T-cell (primary cell): ENCODE data around the gene MRPL18. TPM values are rescaled to one million over a fixed set of nuclear protein-coding genes. Genes with fewer than 3 reads are reported as not detected.
"Not testable (repeated sequence)": the region's sequence is repeated elsewhere in the genome, so short reads cannot be mapped to it uniquely, and the experiment has no call there.

Experiments used
- ATAC-seq, 4 experiments: fragments of 200-7000 bp in 3 of 4; fragments of 150-1000 bp in 1 of 4; cut with Tn5 transposase; replicated peaks in 1 of 4; 1 replicate in 3 of 4; 2 replicates in 1 of 4; pipeline ENCODE4 v1.10.0; 2021; ENCODE audit warnings: moderate library complexity in 3 of 4, mild to moderate bottlenecking in 2 of 4, moderate number of reproducible peaks in 1 of 4
- CTCF ChIA-PET, 2 donors: fragments of 300-600 bp; sonication (Branson Sonifier 250); formaldehyde crosslinking; loops; one replicate each; lab custom pipeline; 2022; ENCODE audit warnings: antibody characterized with exemption in 2 of 2; lab: Charles Lee
- POLR2A ChIA-PET, 2 donors: fragments of 300-600 bp; sonication (Branson Sonifier 250); formaldehyde crosslinking; loops; one replicate each; lab custom pipeline; 2022; ENCODE audit warnings: antibody characterized with exemption in 2 of 2; lab: Charles Lee
- DNase-seq, 35 experiments: peaks; one replicate each; pipeline versions ENCODE4 v3.0.0 to v3.0.0-alpha.2; 2013 to 2023
- H3K27ac ChIP-seq: one replicate; pipeline ENCODE4 v1.5.1; 2013; ENCODE audit warnings: low read length
- H3K27me3 ChIP-seq, 2 experiments: replicated peaks in 1 of 2; 1 replicate in 1 of 2; 2 replicates in 1 of 2; pipeline versions ENCODE4 v1.6.1 to v1.7.0; 2013; ENCODE audit warnings: low read length in 1 of 2, mixed read lengths in 1 of 2; ENCODE audit not compliant: control insufficient read depth in 2 of 2, insufficient read depth in 2 of 2; ENCODE audit errors: extremely low read depth in 1 of 2
- H3K36me3 ChIP-seq, 2 donors: 1 replicate in 1 of 2; 2 replicates in 1 of 2; pipeline versions ENCODE4 v1.6.1 to v1.7.0; 2013; ENCODE audit warnings: low read length in 1 of 2; ENCODE audit not compliant: control insufficient read depth in 2 of 2, insufficient read depth in 1 of 2; ENCODE audit errors: extremely low read depth in 1 of 2
- H3K4me1 ChIP-seq, 2 experiments: 1 replicate in 1 of 2; 2 replicates in 1 of 2; pipeline versions ENCODE4 v1.6.1 to v1.7.0; 2013; ENCODE audit warnings: low read length in 2 of 2, mixed read lengths in 1 of 2; ENCODE audit not compliant: insufficient read depth in 2 of 2, control insufficient read depth in 1 of 2; ENCODE audit errors: extremely low read depth in 1 of 2
- H3K4me3 ChIP-seq, 2 donors: 1 replicate in 1 of 2; 2 replicates in 1 of 2; pipeline versions ENCODE4 v1.5.1 to v1.7.0; 2013; ENCODE audit warnings: mild to moderate bottlenecking in 2 of 2, low read length in 1 of 2, moderate library complexity in 1 of 2; ENCODE audit not compliant: control insufficient read depth in 1 of 2; ENCODE audit errors: extremely low read depth in 1 of 2
- H3K9me3 ChIP-seq: 2 replicates; pipeline ENCODE4 v1.7.0; 2013
- H3K27ac Mint-ChIP-seq, 2 donors: one replicate each; pipeline ENCODE4 v1.8.0; 2020 to 2021; ENCODE audit warnings: mild to moderate bottlenecking in 2 of 2, mixed read lengths in 2 of 2
- H3K27me3 Mint-ChIP-seq, 2 donors: one replicate each; pipeline ENCODE4 v1.8.0; 2021 to 2022; ENCODE audit warnings: mixed read lengths in 2 of 2
- H3K36me3 Mint-ChIP-seq: one replicate; pipeline ENCODE4 v1.8.0; 2021; ENCODE audit warnings: mixed read lengths
- H3K4me1 Mint-ChIP-seq, 3 donors: one replicate each; pipeline ENCODE4 v1.8.0; 2020 to 2022; ENCODE audit warnings: mixed read lengths in 3 of 3, mild to moderate bottlenecking in 1 of 3
- H3K4me3 Mint-ChIP-seq, 3 donors: one replicate each; pipeline ENCODE4 v1.8.0; 2020 to 2022; ENCODE audit warnings: mild to moderate bottlenecking in 3 of 3, mixed read lengths in 3 of 3, moderate library complexity in 3 of 3
- H3K9me3 Mint-ChIP-seq, 3 donors: one replicate each; pipeline ENCODE4 v1.8.0; 2020 to 2022; ENCODE audit warnings: mixed read lengths in 3 of 3
- WGBS: methylation state at CpG from one replicate; pipeline ENCODE4 v1.1.5; 2013; ENCODE audit warnings: missing lambda C conversion rate; ENCODE audit not compliant: insufficient coverage; 5-methylcytosine and 5-hydroxymethylcytosine counted together
- total RNA-seq, 35 experiments: library from RNA in 6 of 35; stranded (reverse) in 6 of 35; fragments of 120-200 nt in 1 of 35; gene quantifications; one replicate each; pipeline versions ENCODE4 v1.2.1 to v1.2.4 and lab custom pipeline; 2013 to 2026

Gene MRPL18
- total RNA-seq, 5 donors from 2014 or later (not counting 1 experiment from before 2014, with no cell fraction given) = 19.8 to 44.4 (median 36.6) TPM

DNA sequence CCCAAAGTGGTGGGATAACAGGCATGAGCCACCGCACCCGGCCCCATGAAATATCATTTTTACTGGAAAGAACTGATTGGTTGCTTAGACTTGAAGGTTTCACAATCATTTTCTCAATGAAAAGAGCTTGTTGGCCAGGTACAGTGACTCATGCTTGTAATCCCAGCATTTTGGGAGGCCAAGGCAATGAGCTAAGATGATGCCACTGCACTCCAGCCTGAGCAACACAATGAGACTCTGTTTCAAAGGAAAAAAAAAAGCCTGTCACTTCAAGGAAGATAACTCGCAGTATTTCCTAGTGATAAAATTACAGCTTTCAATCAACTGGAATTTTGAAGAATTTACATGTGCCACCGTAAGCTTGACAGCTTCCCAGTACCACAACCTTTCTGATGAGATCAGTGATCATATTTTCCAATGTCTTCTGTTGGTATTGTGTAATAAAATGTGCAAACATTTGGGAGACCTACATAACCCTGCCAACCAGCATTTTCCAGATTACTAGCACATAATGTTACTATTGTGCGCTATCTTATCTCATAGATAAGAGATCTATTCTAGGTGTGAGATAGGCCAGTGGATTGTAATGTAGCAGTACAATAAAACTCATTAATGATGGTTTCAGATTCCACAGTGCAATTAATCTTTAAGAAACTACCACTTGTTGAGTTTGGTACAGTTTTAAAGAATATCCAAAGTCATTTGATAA lies 17.0 kb downstream of the MRPL18 start:
- peaks cover 0 to 5% of the 10 kb centered on the region in 2 donors for H3K36me3 ChIP-seq
- Mint-ChIP-seq H3K4me3 (no peak overlapping the region), H3K27me3 (no peaks in the 10 kb centered on the region), H3K4me1 (no peaks in the 10 kb centered on the region), H3K36me3 (no peaks in the 10 kb centered on the region), H3K27ac (no peak overlapping the region), H3K9me3 (no peaks in the 10 kb centered on the region)
- ChIA-PET POLR2A (interaction anchor here in 1 of 2 donors (0.6 to 0.7 kb wide), 2 partner anchors 102 to 1255 kb away, joined by 4 to 5 read pairs; no protein-coding TSS in a partner anchor), CTCF (interaction anchor here in 1 of 2 donors (0.5 kb wide), 2 partner anchors 27 to 160 kb away, joined by 3 read pairs; no protein-coding TSS in a partner anchor)
- WGBS = 86% methylated on average over 2 of the region's 5 CpGs
- H3K4me3 ChIP-seq = no peak overlapping the region
- H3K9me3 ChIP-seq = no peaks in the 10 kb centered on the region
- no peaks in the 10 kb centered on the region for H3K4me1 ChIP-seq
- DNase-seq (no peak), ATAC-seq (no peak)
- H3K27ac ChIP-seq = no peak overlapping the region
- no peaks in the 10 kb centered on the region for H3K27me3 ChIP-seq

DNA sequence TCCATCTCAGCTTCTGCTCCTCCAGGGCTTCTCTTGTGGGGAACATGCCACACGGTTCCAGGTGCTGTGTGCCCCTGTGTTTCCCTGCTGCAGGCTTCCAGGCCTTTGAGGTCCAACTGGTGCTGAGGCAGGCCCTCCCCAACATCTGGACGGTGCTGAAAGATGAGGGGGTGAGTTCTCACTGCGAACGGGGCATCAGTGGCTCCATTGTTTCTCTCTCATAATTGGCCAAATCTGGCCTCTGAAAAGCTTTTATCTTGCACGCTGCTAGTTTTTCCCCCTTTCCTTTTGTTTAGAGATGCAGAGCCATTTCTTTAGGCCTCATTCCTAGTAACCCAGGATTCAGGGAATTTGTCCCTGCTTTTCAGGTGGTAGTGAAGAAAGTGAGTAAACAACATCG lies 18.4 kb downstream of the MRPL18 start:
- Histone ChIP-seq H3K36me3 (peaks cover 0 to 5% of the 10 kb centered on the region in 2 donors), H3K9me3 (no peaks in the 10 kb centered on the region), H3K27me3 (no peaks in the 10 kb centered on the region), H3K4me1 (no peaks in the 10 kb centered on the region), H3K4me3 (no peak overlapping the region), H3K27ac (no peak overlapping the region)
- ChIA-PET POLR2A (no interaction called here), CTCF (interaction anchor here (0.6 to 0.7 kb wide), 2 partner anchors 91 to 123 kb away, joined by 4 read pairs; no protein-coding TSS in a partner anchor)
- ATAC-seq = no peak
- DNase-seq = no peak
- Mint-ChIP-seq H3K36me3 (no peaks in the 10 kb centered on the region), H3K27me3 (no peaks in the 10 kb centered on the region), H3K4me1 (no peaks in the 10 kb centered on the region), H3K27ac (no peak overlapping the region), H3K9me3 (no peaks in the 10 kb centered on the region), H3K4me3 (no peak overlapping the region)
- 77% methylated on average over 3 of the region's 6 CpGs for WGBS

DNA sequence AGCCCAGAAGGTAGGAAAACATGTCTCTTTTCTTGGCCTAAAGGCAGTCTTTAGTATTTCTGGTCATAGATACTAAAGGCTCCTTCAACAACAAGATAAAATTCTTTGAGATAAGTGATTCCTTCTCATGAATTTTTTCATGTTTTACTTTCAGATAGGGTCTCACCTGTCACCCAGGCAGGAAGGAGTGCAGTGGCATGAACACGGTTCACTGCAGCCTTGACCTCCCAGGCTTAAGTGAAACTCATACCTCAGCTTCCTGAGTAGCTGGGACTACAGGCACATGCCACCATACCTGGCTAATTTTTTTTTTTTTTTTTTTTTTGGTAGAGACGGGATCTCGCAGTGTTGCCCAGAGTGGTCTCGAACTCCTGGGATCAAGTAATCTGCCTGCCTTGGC lies 18.9 kb downstream of the MRPL18 start:
- H3K4me3 Mint-ChIP-seq = no peak overlapping the region
- Histone ChIP-seq H3K36me3 (peaks cover 0 to 5% of the 10 kb centered on the region in 2 donors), H3K4me1 (no peaks in the 10 kb centered on the region), H3K4me3 (no peak overlapping the region), H3K27me3 (no peaks in the 10 kb centered on the region), H3K27ac (no peak overlapping the region), H3K9me3 (no peaks in the 10 kb centered on the region)
- H3K9me3 Mint-ChIP-seq = no peaks in the 10 kb centered on the region
- no peaks in the 10 kb centered on the region for H3K4me1 Mint-ChIP-seq
- CTCF ChIA-PET = interaction anchor here in 1 of 2 donors (0.6 kb wide), 1 partner anchor 123 kb away, joined by 4 read pairs; no protein-coding TSS in a partner anchor
- WGBS = 50% methylated on average over 1 of the region's 4 CpGs
- H3K27ac Mint-ChIP-seq = no peak overlapping the region
- POLR2A ChIA-PET = no interaction called here
- H3K36me3 Mint-ChIP-seq = no peaks in the 10 kb centered on the region
- ATAC-seq (no peak), DNase-seq (no peak)
- H3K27me3 Mint-ChIP-seq = no peaks in the 10 kb centered on the region

DNA sequence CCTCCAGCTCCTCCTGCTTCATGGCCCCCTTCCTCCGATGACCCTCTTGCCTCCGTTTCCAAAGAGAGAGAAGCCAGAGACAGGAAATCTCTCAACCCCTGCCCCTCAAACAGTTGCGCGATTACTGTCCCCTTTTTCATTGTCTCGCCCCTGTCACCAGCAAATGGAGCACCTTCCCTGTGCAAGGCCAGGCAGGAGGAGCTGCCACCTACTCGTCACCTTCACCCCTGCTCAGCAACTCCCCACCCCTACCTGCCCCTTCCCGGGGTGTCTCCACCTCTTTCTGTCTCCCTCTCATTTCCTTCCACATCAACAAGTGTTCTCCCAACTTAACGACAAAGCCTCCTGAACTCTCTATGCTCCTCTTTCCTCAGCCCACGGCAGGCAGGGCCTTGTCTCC lies 23.5 kb downstream of the MRPL18 start:
- POLR2A ChIA-PET = no interaction called here
- WGBS = 86% methylated on average over 9 of the region's 9 CpGs

DNA sequence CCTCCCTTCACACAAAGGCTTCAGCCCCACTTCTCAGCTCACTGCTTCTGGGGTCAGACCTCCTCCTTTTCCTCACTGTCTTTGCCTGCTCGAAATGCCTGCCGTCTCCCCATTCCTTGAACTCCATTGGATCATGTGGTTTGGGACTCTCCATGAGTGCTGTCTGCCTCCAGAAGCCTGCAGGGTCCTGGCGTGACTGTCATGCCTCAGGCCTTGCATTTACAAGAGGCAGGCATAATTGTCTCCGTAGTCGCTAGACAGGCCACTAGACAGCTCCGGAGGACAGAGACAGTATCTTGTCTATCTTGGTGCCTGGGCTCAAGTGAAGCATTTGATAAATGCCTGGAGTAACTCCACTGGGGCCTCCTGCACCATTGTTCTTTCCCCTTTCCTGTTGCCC lies 25.1 kb downstream of the MRPL18 start:
- H3K27ac Mint-ChIP-seq = no peak overlapping the region

More for the DNA sequence above, 23.5 kb downstream of the MRPL18 start:
- Histone ChIP-seq H3K4me1 (peaks cover 0 to under 1% of the 10 kb centered on the region in 2 experiments), H3K36me3 (peaks cover 0 to 2% of the 10 kb centered on the region in 2 donors), H3K27ac (no peak overlapping the region), H3K4me3 (no peak overlapping the region), H3K27me3 (no peaks in the 10 kb centered on the region), H3K9me3 (no peaks in the 10 kb centered on the region)
- H3K4me1 Mint-ChIP-seq = peaks cover 0 to 3% (median 0%) of the 10 kb centered on the region in 3 donors
- DNase-seq (no peak), ATAC-seq (no peak)
- CTCF ChIA-PET = no interaction called here
- no peaks in the 10 kb centered on the region for H3K36me3 Mint-ChIP-seq
- H3K4me3 Mint-ChIP-seq = no peak overlapping the region
- no peaks in the 10 kb centered on the region for H3K9me3 Mint-ChIP-seq
- H3K27me3 Mint-ChIP-seq = no peaks in the 10 kb centered on the region
- no peak overlapping the region for H3K27ac Mint-ChIP-seq

DNA sequence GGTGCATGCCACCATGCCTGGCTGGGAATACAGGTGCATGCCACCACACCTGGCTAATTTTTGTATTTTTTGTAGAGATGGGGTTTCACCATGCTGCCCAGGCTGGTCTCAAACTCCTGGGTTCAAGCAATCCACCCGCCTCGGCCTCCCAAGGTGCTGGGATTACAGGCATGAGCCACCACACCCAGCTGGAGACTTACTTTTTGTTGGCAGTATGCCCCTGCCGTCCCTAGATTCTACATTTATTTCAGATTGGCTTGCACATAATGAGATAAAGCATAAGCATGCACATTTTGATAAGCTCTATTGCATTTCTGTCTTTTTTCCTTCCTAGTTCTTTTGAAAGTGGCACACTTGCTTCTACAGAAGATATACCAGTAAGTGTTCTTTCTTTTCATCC lies 26.5 kb downstream of the MRPL18 start:
- H3K4me3 Mint-ChIP-seq, H3K27ac ChIP-seq, CTCF ChIA-PET, H3K36me3 ChIP-seq, H3K9me3 Mint-ChIP-seq, H3K27ac Mint-ChIP-seq, H3K4me3 ChIP-seq, H3K9me3 ChIP-seq, H3K36me3 Mint-ChIP-seq, H3K27me3 ChIP-seq, ATAC-seq, DNase-seq, POLR2A ChIA-PET, H3K27me3 Mint-ChIP-seq: not testable (repeated sequence)
- H3K4me1 ChIP-seq = peaks cover 14 to 26% of the 10 kb centered on the region in 2 experiments
- WGBS = 100% methylated on average over 2 of the region's 3 CpGs
- peaks cover 15 to 26% (median 18%) of the 10 kb centered on the region in 3 donors for H3K4me1 Mint-ChIP-seq

More for the DNA sequence above, 25.1 kb downstream of the MRPL18 start:
- Mint-ChIP-seq H3K27me3 (no peaks in the 10 kb centered on the region), H3K9me3 (no peaks in the 10 kb centered on the region), H3K4me1 (peaks cover 12 to 20% (median 12%) of the 10 kb centered on the region in 3 donors), H3K4me3 (no peak overlapping the region), H3K36me3 (no peaks in the 10 kb centered on the region)
- H3K4me1 ChIP-seq = peaks cover 9 to 17% of the 10 kb centered on the region in 2 experiments
- ChIA-PET CTCF (no interaction called here), POLR2A (no interaction called here)
- no peaks in the 10 kb centered on the region for H3K27me3 ChIP-seq
- WGBS = 99% methylated on average over 6 of the region's 6 CpGs
- no peak for DNase-seq
- H3K36me3 ChIP-seq = no peaks in the 10 kb centered on the region
- H3K4me3 ChIP-seq = no peak overlapping the region
- no peaks in the 10 kb centered on the region for H3K9me3 ChIP-seq
- ATAC-seq = no peak
- H3K27ac ChIP-seq = no peak overlapping the region
